OCI-LY1 (cell line): ENCODE data around the gene PKIB.

Experiments
- CTCF ChIP-seq: fragments of 200-600 bp; sonication (generic), shearing (Covaris generic); IDR thresholded peaks from 2 replicates; pipeline ENCODE4 v1.5.1; 2017; ENCODE audit warnings: mild to moderate bottlenecking, antibody characterized with exemption, low read length, moderate library complexity, mixed read lengths
- EZH2 ChIP-seq: fragments of 200-600 bp; sonication (generic), shearing (Covaris generic); IDR thresholded peaks from 2 replicates; pipeline ENCODE4 v1.8.0; 2017; ENCODE audit warnings: borderline replicate concordance, mixed run types, mild to moderate bottlenecking, antibody characterized with exemption, low read length, moderate library complexity, mixed read lengths

- TF ChIP-seq CTCF (no peak), EZH2 (no peak)
Measured at GRCh38 chr6:122567034-122567433, 43.2 kb upstream of the PKIB start.
